Measurements from ENCODE around the gene ZIK1. TPM values are rescaled to one million over a fixed set of nuclear protein-coding genes. Genes with fewer than 3 reads are reported as not detected.

ZIK1 gene
- total and polyA plus RNA-seq, 2 donors (not counting 3 experiments of a cell fraction or from before 2014, with no cell fraction given), result 0.79 to 2.4 TPM

DNA sequence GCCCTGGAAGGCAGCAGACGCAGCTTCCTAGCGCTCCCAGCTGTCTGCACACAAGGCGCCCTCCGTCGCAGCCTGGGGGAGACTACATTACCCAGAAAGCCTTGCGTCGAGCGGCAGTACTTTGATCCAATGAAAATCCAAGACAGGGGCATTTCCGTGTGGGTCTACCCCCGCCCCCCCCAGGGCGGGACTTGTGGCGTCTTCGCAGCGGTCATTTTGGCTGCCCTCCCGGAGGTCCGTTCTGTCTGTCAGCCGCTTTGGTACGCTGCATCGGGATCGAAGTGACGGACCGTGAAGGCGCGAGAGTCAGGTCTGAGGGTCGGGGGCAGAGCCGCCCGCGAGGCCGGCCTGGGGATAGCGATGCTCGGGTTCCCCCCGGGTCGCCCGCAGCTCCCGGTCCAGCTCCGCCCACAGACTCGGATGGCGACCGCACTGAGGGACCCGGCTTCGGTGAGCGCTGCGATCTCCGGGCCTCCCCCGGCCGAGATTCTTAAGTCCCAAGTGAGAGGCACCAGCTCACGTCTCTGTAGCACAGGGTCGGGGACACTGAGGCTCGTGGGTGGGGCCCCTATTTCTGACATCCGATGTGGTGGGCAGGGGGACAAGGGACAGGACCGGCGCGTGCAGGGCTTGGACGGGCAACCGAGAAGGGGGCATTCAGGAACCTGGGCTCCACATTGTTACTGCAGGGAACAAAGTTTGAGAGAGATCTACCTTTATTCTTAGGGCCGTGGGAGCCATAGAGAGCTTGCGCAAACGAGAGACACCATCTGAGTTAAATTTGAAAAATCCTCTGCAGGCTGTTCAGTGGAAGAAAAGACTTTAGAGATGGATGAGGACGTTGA, 49.3 kb downstream of the ZIK1 start, which contains the start of gene ZNF211:
Gene ZNF211, plus strand, starts transcription at position 182 of the 845 bp plus-strand sequence. Its CDS starts 179 bp downstream, at position 361.
- H3K27ac ChIP-seq (ENCODE audit: insufficient read depth, low read depth, low read length), result peak within 1 kb of the TSS; percentile 26
- H3K9ac ChIP-seq (replicated peaks; ENCODE audit: extremely low read depth, insufficient read depth, low read length), result peak within 1 kb of the TSS; percentile 64
- DNase-seq (ENCODE audit: low read depth, low spot score) (peak; percentile 94), FAIRE-seq (peak; percentile 93)
- peaks cover 2% of the 10 kb centered on the region for H3K9me3 ChIP-seq (replicated peaks; ENCODE audit: control insufficient read depth, insufficient read depth, low read length)
- peaks cover 5% of the 10 kb centered on the region for H3K4me1 ChIP-seq (ENCODE audit: control insufficient read depth, extremely low read depth, insufficient read depth, low read length)
- ChIA-PET CTCF (interaction anchor here (0.6 to 0.7 kb wide), 3 partner anchors 19 to 372 kb away, joined by 3 to 7 read pairs (median 4); partner anchors contain the start of genes ZNF134 and ZNF551), POLR2A (interaction anchor here (0.6 to 1.0 kb wide), 2 partner anchors 19 to 426 kb away, joined by 3 to 4 read pairs; partner anchors contain the start of genes ZNF134 and ZNF135)
- H2AFZ ChIP-seq (ENCODE audit: low read depth, low read length), result peak within 1 kb of the TSS; percentile 93
- intact Hi-C loops (cut with micrococcal nuclease), result loop anchor here (1.0 to 10.0 kb wide), 6 partner anchors 19 to 372 kb away; partner anchors contain the start of genes ZNF134, ZNF530, ZNF606 and ZNF749
- H3K4me2 ChIP-seq (ENCODE audit: insufficient read depth, low read length), result peak within 1 kb of the TSS; percentile 67
- H3K9me1 ChIP-seq (replicated peaks; ENCODE audit: control insufficient read depth, extremely low read depth, insufficient read depth, low read length), result no peaks in the 10 kb centered on the region
- BruUV-seq (replicated peaks), result TSS peak; percentile 10
- no peaks in the 10 kb centered on the region for H3K79me2 ChIP-seq (ENCODE audit: control insufficient read depth, insufficient read depth, low read length)
- H3K36me3 ChIP-seq (ENCODE audit: control insufficient read depth in 2 of 2, extremely low read depth in 1 of 2, insufficient read depth in 2 of 2, low read length in 2 of 2), result peaks cover 0 to 4% of the 10 kb centered on the region in 2 experiments
- no peaks in the 10 kb centered on the region for H3K27me3 ChIP-seq (ENCODE audit: control insufficient read depth in 2 of 2, insufficient read depth in 2 of 2, low read length in 2 of 2)
- H4K20me1 ChIP-seq (replicated peaks; ENCODE audit: control insufficient read depth, extremely low read depth, insufficient read depth, low read length), result no peaks in the 10 kb centered on the region
- H3K4me3 ChIP-seq (replicated peaks in 1 of 3; ENCODE audit: insufficient read depth in 1 of 3, low read depth in 1 of 3, low read length in 3 of 3), result peak within 1 kb of the TSS; percentile 51 to 75 (median 71)
- dilution Hi-C loops (cut with MboI; ENCODE audit: extremely low pct_ligation_motif_present, low sequenced_read_pairs), result no loop called here
- TF ChIP-seq MYC (IDR thresholded peaks at IDR 0.05; ENCODE audit: low read depth, low read length) (no peak), POLR2A (IDR thresholded peaks at IDR 0.05; ENCODE audit: low read depth, low read length) (peak; percentile 46), GATA2 (IDR thresholded peaks at IDR 0.05; ENCODE audit: insufficient read depth, insufficient read length, low read depth, low read length) (no peak), JUN (IDR thresholded peaks at IDR 0.05; ENCODE audit: borderline replicate concordance, insufficient read depth, insufficient read length, low read depth) (no peak), EZH2 (IDR thresholded peaks at IDR 0.05; ENCODE audit: borderline replicate concordance, low read depth, low read length, severe bottlenecking) (no peak), FOS (IDR thresholded peaks at IDR 0.05; ENCODE audit: borderline replicate concordance, insufficient read depth, low read length) (no peak)
- TF ChIP-seq, protein P1, sequence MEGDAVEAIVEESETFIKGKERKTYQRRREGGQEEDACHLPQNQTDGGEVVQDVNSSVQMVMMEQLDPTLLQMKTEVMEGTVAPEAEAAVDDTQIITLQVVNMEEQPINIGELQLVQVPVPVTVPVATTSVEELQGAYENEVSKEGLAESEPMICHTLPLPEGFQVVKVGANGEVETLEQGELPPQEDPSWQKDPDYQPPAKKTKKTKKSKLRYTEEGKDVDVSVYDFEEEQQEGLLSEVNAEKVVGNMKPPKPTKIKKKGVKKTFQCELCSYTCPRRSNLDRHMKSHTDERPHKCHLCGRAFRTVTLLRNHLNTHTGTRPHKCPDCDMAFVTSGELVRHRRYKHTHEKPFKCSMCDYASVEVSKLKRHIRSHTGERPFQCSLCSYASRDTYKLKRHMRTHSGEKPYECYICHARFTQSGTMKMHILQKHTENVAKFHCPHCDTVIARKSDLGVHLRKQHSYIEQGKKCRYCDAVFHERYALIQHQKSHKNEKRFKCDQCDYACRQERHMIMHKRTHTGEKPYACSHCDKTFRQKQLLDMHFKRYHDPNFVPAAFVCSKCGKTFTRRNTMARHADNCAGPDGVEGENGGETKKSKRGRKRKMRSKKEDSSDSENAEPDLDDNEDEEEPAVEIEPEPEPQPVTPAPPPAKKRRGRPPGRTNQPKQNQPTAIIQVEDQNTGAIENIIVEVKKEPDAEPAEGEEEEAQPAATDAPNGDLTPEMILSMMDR (IDR thresholded peaks at IDR 0.05; ENCODE audit: extremely low read depth in 1 of 2, insufficient read depth in 1 of 2, low read depth in 1 of 2, low read length in 2 of 2), result no peak
- TF ChIP-seq, protein P2, sequence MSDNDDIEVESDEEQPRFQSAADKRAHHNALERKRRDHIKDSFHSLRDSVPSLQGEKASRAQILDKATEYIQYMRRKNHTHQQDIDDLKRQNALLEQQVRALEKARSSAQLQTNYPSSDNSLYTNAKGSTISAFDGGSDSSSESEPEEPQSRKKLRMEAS (IDR thresholded peaks at IDR 0.05; ENCODE audit: insufficient read depth, insufficient read length), result no peak
